Activated CD4-positive, alpha-beta T cell treated with anti-CD3 and anti-CD28 coated beads, Interleukin-2, amount 10 ng/mL, durations not matched to agents 24 days and 14 days (primary cell): Measurements from ENCODE around the gene SKP2. TPM values are rescaled to one million over a fixed set of nuclear protein-coding genes. Genes with fewer than 3 reads are reported as not detected.

ENCODE experiments used
- DNase-seq: peaks from one replicate; pipeline ENCODE4 v3.0.0; 2022
- H3K27ac Mint-ChIP-seq: one replicate; pipeline ENCODE4 v1.8.0; 2022; ENCODE audit warnings: mild to moderate bottlenecking, mixed read lengths
- H3K27me3 Mint-ChIP-seq: one replicate; pipeline ENCODE4 v1.8.0; 2022; ENCODE audit warnings: mixed read lengths
- H3K36me3 Mint-ChIP-seq: one replicate; pipeline ENCODE4 v1.8.0; 2022; ENCODE audit warnings: low read depth, mild to moderate bottlenecking, mixed read lengths
- H3K4me1 Mint-ChIP-seq: one replicate; pipeline ENCODE4 v1.8.0; 2021; ENCODE audit warnings: mixed read lengths
- H3K4me3 Mint-ChIP-seq: one replicate; pipeline ENCODE4 v1.8.0; 2022; ENCODE audit warnings: mild to moderate bottlenecking, moderate library complexity, mixed read lengths
- H3K9me3 Mint-ChIP-seq: one replicate; pipeline ENCODE4 v1.8.0; 2021; ENCODE audit warnings: mixed read lengths
- intact Hi-C: fragments of 100-400 bp; cut with micrococcal nuclease; formaldehyde crosslinking; loops from one replicate; pipeline ENCODE4 v1.15.1; 2023
- total RNA-seq: library from RNA; stranded (reverse); gene quantifications from 2 replicates; pipeline ENCODE4 v1.2.3, GENCODE V29; 2022

SKP2 gene
- total RNA-seq, 1 donor from 2014 or later: 63.0 TPM

- DNase-seq: no peak
- no peaks in the 10 kb centered on the region for H3K9me3 Mint-ChIP-seq
- H3K4me1 Mint-ChIP-seq: no peaks in the 10 kb centered on the region
- H3K36me3 Mint-ChIP-seq: peaks cover 7% of the 10 kb centered on the region
- H3K4me3 Mint-ChIP-seq: no peak overlapping the region
- H3K27me3 Mint-ChIP-seq: no peaks in the 10 kb centered on the region
- no peak overlapping the region for H3K27ac Mint-ChIP-seq
- intact Hi-C loops: no loop called here
Observed at GRCh38 chr5:36228505-36228904, 76.6 kb downstream of the SKP2 start.

- intact Hi-C loops: no loop called here
- Mint-ChIP-seq H3K9me3 (no peaks in the 10 kb centered on the region), H3K4me1 (no peaks in the 10 kb centered on the region), H3K4me3 (no peak overlapping the region), H3K27ac (no peak overlapping the region), H3K36me3 (peaks cover 3% of the 10 kb centered on the region), H3K27me3 (no peaks in the 10 kb centered on the region)
- no peak for DNase-seq
Observed at GRCh38 chr5:36230151-36230790, 78.4 kb downstream of the SKP2 start.

- Mint-ChIP-seq H3K4me3 (no peak overlapping the region), H3K4me1 (peaks cover 2% of the 10 kb centered on the region), H3K9me3 (no peaks in the 10 kb centered on the region), H3K27ac (no peak overlapping the region), H3K27me3 (no peaks in the 10 kb centered on the region), H3K36me3 (no peaks in the 10 kb centered on the region)
- intact Hi-C loops: no loop called here
- DNase-seq: no peak
Observed at GRCh38 chr5:36232533-36232932, 80.6 kb downstream of the SKP2 start.

Other genes with a start within 250 kb of the SKP2 start
- not detected in 2 replicates for gene CAPSL, start 213.5 kb upstream of the SKP2 start, total RNA-seq
- not detected in 2 replicates for gene UGT3A1, start 160.7 kb upstream of the SKP2 start, total RNA-seq
- gene UGT3A2, start 85.2 kb upstream of the SKP2 start, total RNA-seq: not detected in 2 replicates
- gene LMBRD2, start 224 bp upstream of the SKP2 start, total RNA-seq: 9.8 TPM in 2 replicates
- 23.0 and 25.8 TPM in 2 replicates for gene NADK2, start 89.8 kb downstream of the SKP2 start, total RNA-seq
- not detected in 2 replicates for gene RANBP3L, start 149.8 kb downstream of the SKP2 start, total RNA-seq